Stimulated activated naive CD8-positive, alpha-beta T cell treated with anti-CD3 and anti-CD28 coated beads, Interleukin-15, amount 100 ng/mL, for 72 hours (primary cell): ENCODE results near the gene PPP1R13L.
A peak's percentile ranks its signal among the peaks of the same experiment; 100 is the strongest.

Experiments
- ATAC-seq: fragments of 150-1000 bp; cut with Tn5 transposase; 2 replicates; pipeline ENCODE4 v1.10.0; 2021; ENCODE audit warnings: mild to moderate bottlenecking, moderate library complexity
- DNase-seq, 2 donors: peaks; one replicate each; pipeline ENCODE4 v3.0.0; 2021 to 2022
- H3K27ac Mint-ChIP-seq, 2 donors: one replicate each; pipeline ENCODE4 v1.8.0; 2022; ENCODE audit warnings: mild to moderate bottlenecking in 2 of 2, mixed read lengths in 2 of 2, moderate library complexity in 2 of 2
- H3K27me3 Mint-ChIP-seq: one replicate; pipeline ENCODE4 v1.8.0; 2022; ENCODE audit warnings: mixed read lengths
- H3K4me1 Mint-ChIP-seq: one replicate; pipeline ENCODE4 v1.8.0; 2022; ENCODE audit warnings: mild to moderate bottlenecking, mixed read lengths
- H3K4me3 Mint-ChIP-seq, 2 donors: one replicate each; pipeline ENCODE4 v1.8.0; 2022; ENCODE audit warnings: mild to moderate bottlenecking in 2 of 2, mixed read lengths in 2 of 2, moderate library complexity in 1 of 2
- H3K9me3 Mint-ChIP-seq, 2 donors: one replicate each; pipeline ENCODE4 v1.8.0; 2022; ENCODE audit warnings: mixed read lengths in 2 of 2

The PPP1R13L gene

DNA sequence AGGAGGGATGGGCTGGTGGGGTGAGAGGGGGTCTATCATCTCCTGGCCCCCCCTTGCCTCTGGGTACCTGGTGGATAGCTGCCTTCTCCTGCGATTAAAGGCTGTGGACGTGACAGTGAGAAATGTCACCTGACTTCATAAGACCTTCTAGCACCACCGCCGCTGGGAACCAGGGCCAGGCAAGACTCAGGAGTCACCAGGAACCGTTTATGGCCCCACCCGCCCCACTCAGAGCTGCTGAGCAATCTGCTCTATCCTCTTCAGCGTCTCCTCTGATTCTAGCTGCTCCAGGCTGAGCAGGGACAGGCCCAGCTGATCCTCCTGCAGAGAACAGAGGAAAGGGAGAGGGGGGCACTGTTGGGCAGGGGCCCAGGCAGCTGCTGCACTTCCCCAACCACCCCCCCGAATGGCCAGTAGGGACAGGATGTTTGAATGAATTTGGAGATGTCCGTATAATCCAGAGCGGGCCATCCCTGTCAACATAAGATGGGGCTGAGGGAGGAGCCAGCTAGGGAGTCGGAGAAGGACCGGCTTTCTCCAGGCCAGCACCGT is 53.4 kb downstream of the PPP1R13L start:
- Mint-ChIP-seq H3K27me3 (peaks cover 1% of the 10 kb centered on the region), H3K4me1 (peaks cover 8% of the 10 kb centered on the region), H3K27ac (no peak overlapping the region), H3K4me3 (no peak overlapping the region), H3K9me3 (no peaks in the 10 kb centered on the region)
- no peak for ATAC-seq
- no peak for DNase-seq

DNA sequence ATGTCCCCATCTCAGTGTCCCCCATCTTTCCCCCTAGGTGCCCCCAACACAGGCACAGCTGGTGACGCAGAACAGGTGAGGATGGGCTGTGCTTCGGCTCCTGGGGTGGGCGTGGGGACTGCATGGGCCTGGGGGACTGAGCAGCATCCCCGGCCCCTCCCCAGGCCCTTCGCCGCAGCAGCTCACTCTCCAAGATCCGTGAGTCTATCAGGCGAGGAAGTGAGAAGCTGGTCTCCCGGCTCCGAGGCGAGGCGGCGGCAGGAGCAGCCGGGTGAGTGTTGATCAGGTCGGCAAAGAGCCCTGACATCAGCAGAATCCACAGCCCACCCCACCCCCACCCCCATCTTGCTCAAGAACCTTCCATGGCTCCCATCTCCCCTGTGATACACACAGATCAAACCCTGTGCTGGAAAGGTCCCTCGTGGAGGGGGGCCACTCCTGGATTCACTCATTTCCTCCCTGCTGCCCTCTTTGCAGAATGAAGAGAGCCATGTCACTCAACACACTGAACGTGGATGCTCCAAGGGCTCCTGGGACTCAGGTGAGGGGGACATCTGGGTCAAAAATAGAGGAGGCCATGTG is 54.3 kb downstream of the PPP1R13L start:
- no peak overlapping the region for H3K4me3 Mint-ChIP-seq
- no peak overlapping the region for H3K27ac Mint-ChIP-seq
- H3K27me3 Mint-ChIP-seq = peaks cover 9% of the 10 kb centered on the region
- H3K9me3 Mint-ChIP-seq = no peaks in the 10 kb centered on the region
- DNase-seq = no peak
- H3K4me1 Mint-ChIP-seq = peaks cover 8% of the 10 kb centered on the region
- no peak for ATAC-seq

DNA sequence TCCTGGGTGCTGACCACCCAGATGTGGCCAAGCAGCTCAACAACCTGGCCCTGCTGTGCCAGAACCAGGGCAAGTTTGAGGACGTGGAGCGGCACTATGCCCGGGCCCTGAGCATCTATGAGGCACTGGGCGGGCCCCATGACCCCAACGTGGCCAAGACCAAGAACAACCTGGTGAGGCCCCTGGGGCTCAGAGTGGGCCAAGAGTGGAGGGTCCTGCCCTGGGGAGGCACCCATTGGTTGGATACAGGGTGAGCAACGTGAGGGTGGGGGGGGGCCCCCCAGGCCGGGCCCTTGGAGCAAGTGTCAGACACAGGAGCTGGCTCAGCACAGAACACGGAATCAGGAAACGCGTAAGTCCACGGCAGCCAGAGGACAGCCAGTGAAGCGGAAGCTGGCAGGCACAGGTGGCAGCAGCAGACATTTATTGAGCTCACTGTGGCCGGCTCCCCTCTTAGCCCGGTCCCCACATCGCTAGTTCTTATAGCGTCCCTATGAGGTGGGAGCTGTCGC is 55.4 kb downstream of the PPP1R13L start:
- no peak overlapping the region for H3K4me3 Mint-ChIP-seq
- H3K27me3 Mint-ChIP-seq = peaks cover 20% of the 10 kb centered on the region
- no peaks in the 10 kb centered on the region for H3K9me3 Mint-ChIP-seq
- no peak for DNase-seq
- no peak for ATAC-seq
- peaks cover 8% of the 10 kb centered on the region for H3K4me1 Mint-ChIP-seq
- no peak overlapping the region for H3K27ac Mint-ChIP-seq

- H3K4me1 Mint-ChIP-seq = peaks cover 8% of the 10 kb centered on the region
- H3K4me3 Mint-ChIP-seq = no peak overlapping the region
- H3K27ac Mint-ChIP-seq = no peak overlapping the region
- DNase-seq = no peak
- no peak for ATAC-seq
- peaks cover 24% of the 10 kb centered on the region for H3K27me3 Mint-ChIP-seq
- no peaks in the 10 kb centered on the region for H3K9me3 Mint-ChIP-seq
These were observed 55.8 kb downstream of the PPP1R13L start for GRCh38 chr19:45349126-45349415.

DNA sequence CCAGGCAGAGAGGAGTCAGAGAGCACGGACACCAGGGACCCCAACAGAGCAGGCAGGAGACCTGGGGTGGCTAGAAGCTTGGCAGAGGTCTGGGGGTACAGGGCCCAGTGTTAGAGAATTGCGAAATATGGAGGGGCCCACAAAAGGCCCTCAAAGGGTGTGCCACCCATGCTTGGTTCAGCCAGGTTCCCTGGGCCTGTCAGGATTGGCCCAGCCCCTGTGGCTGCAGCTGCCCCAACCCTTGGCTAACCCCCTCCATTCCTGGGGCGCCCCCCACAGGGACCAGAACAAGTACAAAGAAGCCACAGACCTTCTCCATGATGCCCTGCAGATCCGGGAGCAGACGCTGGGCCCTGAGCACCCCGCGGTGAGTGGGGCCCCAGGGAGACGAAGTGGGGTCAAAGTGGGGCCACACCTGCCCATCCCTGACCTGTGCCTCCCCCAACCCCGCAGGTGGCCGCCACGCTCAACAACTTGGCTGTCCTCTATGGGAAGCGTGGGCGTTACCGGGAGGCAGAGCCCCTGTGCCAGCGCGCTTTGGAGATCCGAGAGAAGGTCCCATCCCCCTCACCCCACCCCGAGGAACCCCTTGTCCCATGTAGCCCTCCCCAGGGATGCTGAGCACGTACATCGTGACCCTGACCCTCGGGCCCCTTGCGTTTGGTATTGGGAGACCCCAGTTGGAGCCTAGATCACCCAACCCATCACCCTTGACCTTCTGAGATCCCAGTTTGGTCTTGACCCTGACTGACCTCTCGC is 56.3 kb downstream of the PPP1R13L start:
- no peaks in the 10 kb centered on the region for H3K9me3 Mint-ChIP-seq
- H3K27me3 Mint-ChIP-seq = peaks cover 26% of the 10 kb centered on the region
- DNase-seq = no peak

GRCh38 chr19:45347570-45348366 is 57.1 kb downstream of the PPP1R13L start:
- DNase-seq = no peak
- no peak for ATAC-seq
- Mint-ChIP-seq H3K27ac (peak overlapping the region in 1 of 2 donors; percentile 25), H3K4me1 (peaks cover 8% of the 10 kb centered on the region), H3K9me3 (no peaks in the 10 kb centered on the region), H3K4me3 (no peak overlapping the region), H3K27me3 (peaks cover 26% of the 10 kb centered on the region)

More for the DNA sequence above, 56.3 kb downstream of the PPP1R13L start:
- Mint-ChIP-seq H3K4me3 (no peak overlapping the region), H3K27ac (no peak overlapping the region), H3K4me1 (peaks cover 8% of the 10 kb centered on the region)
- ATAC-seq = no peak

- H3K27ac Mint-ChIP-seq = no peak overlapping the region
- no peaks in the 10 kb centered on the region for H3K9me3 Mint-ChIP-seq
- ATAC-seq (no peak), DNase-seq (no peak)
- H3K27me3 Mint-ChIP-seq = peaks cover 26% of the 10 kb centered on the region
- no peak overlapping the region for H3K4me3 Mint-ChIP-seq
- H3K4me1 Mint-ChIP-seq = peaks cover 8% of the 10 kb centered on the region
These were observed 58.4 kb downstream of the PPP1R13L start for GRCh38 chr19:45346449-45346848.

DNA sequence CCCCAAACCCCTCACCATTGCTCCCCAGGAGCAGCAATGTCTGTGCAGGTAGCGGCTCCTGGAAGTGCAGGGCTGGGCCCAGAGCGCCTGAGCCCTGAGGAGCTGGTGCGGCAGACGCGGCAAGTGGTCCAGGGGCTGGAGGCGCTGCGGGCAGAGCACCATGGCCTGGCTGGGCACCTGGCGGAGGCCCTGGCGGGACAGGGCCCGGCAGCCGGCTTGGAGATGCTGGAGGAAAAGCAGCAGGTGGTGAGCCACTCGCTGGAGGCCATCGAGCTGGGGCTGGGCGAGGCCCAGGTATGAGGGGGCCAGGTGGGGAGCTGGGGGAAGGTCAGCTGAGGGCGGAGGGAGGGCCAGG is 59.4 kb downstream of the PPP1R13L start:
- H3K4me3 Mint-ChIP-seq = no peak overlapping the region
- H3K27me3 Mint-ChIP-seq = peaks cover 27% of the 10 kb centered on the region
- no peak overlapping the region for H3K27ac Mint-ChIP-seq
- peaks cover 8% of the 10 kb centered on the region for H3K4me1 Mint-ChIP-seq
- ATAC-seq (no peak), DNase-seq (no peak)
- no peaks in the 10 kb centered on the region for H3K9me3 Mint-ChIP-seq

DNA sequence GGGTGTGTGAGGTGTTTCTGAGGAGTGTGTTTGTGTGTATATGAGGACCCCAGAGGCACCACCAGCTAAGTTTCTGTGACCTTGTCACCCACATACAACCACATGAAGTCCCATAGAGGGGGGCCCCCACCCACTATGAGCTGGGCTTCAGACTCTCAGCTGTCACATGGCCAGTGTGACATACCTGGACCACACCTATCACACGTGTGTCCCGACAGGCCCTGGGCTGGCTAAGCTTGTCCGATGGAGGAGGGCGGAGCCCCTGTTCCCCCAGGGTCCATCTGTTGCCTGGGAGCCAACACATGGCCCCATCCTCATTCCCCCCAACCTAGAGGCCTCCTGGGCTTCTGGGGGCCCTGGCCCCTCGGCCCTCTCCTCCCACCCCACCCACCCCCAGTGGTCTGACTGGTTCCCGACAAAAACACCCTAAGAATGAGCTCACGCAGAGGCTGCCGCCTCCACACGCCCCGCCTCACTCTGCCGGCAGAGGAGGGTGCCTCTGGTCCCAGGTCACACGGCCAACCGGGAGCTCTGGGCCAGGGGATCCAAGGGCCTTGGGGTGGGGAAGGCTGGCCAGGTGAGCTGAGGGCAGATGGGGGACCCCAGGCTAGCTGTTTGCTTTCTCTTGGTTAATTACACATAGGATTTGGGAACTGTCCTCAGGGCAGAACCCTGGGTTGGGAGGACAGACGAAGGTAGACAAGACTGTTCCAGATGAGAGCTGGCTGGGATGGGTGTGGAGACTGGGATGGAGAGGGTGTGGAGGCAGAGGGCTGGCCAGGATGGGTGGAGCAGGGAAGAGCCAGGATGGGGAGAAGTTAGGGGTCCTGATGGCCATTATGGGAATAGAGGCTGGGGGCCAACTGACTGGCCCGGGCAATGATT is 60.0 kb downstream of the PPP1R13L start:
- H3K4me1 Mint-ChIP-seq = peaks cover 14% of the 10 kb centered on the region
- H3K9me3 Mint-ChIP-seq = no peaks in the 10 kb centered on the region
- no peak overlapping the region for H3K4me3 Mint-ChIP-seq
- ATAC-seq = no peak
- H3K27ac Mint-ChIP-seq = peak overlapping the region in 1 of 2 donors; percentile 49
- H3K27me3 Mint-ChIP-seq = peaks cover 33% of the 10 kb centered on the region
- DNase-seq = no peak

GRCh38 chr19:45342911-45343310 is 62.0 kb downstream of the PPP1R13L start:
- H3K27me3 Mint-ChIP-seq = peaks cover 36% of the 10 kb centered on the region
- no peaks in the 10 kb centered on the region for H3K9me3 Mint-ChIP-seq
- DNase-seq (no peak), ATAC-seq (no peak)
- H3K27ac Mint-ChIP-seq = no peak overlapping the region
- no peak overlapping the region for H3K4me3 Mint-ChIP-seq
- peaks cover 7% of the 10 kb centered on the region for H3K4me1 Mint-ChIP-seq

- no peak overlapping the region for H3K4me3 Mint-ChIP-seq
- ATAC-seq (peak; percentile 42), DNase-seq (no peak)
- H3K4me1 Mint-ChIP-seq = peaks cover 6% of the 10 kb centered on the region
- peaks cover 41% of the 10 kb centered on the region for H3K27me3 Mint-ChIP-seq
- H3K27ac Mint-ChIP-seq = no peak overlapping the region
- H3K9me3 Mint-ChIP-seq = no peaks in the 10 kb centered on the region
These were observed 63.9 kb downstream of the PPP1R13L start for GRCh38 chr19:45340899-45341453.

GRCh38 chr19:45340232-45340898 is 64.5 kb downstream of the PPP1R13L start, which contains the start of gene KLC3:
Gene KLC3 (plus strand): TSS chr19:45340750. CDS start chr19:45345542, 4,792 bp downstream.
- no peak within 1 kb of the TSS for H3K27ac Mint-ChIP-seq
- peak within 1 kb of the TSS; percentile 78 for H3K4me3 Mint-ChIP-seq
- ATAC-seq (peak; percentile 26), DNase-seq (peak in 1 of 2 donors; percentile 25)
- H3K27me3 Mint-ChIP-seq = peaks cover 36% of the 10 kb centered on the region
- H3K4me1 Mint-ChIP-seq = peaks cover 6% of the 10 kb centered on the region
- no peaks in the 10 kb centered on the region for H3K9me3 Mint-ChIP-seq

DNA sequence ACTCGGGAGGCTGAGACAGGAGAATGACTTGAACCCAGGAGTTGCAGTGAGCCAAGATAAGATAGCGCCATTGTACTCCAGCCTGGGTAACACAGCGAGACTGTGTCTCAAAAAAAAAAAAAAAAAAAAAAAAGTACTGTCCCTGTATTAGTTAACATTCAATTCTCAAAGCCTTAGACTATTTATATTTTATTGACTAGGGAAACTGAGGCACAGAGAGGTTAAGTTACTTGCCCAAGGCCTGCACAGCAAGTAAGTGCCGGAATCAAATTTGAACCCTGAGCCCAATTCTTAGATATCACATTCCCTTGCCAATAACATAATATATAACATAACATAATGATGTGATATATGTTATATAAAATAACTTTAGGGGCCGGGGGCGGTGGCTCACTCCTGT is 65.2 kb downstream of the PPP1R13L start:
- ATAC-seq (no peak), DNase-seq (no peak)
- H3K27ac Mint-ChIP-seq = no peak overlapping the region
- peaks cover 29% of the 10 kb centered on the region for H3K27me3 Mint-ChIP-seq
- H3K9me3 Mint-ChIP-seq = no peaks in the 10 kb centered on the region
- H3K4me1 Mint-ChIP-seq = peaks cover 6% of the 10 kb centered on the region
- peak overlapping the region in 1 of 2 donors; percentile 78 for H3K4me3 Mint-ChIP-seq

- Mint-ChIP-seq H3K4me1 (peaks cover 6% of the 10 kb centered on the region), H3K27ac (no peak overlapping the region), H3K27me3 (peaks cover 21% of the 10 kb centered on the region), H3K4me3 (no peak overlapping the region), H3K9me3 (no peaks in the 10 kb centered on the region)
- ATAC-seq (no peak), DNase-seq (no peak)
These were observed 68.1 kb downstream of the PPP1R13L start for GRCh38 chr19:45336696-45337251.
